GM18508 (cell line): ENCODE data around the gene DPEP2NB.
"Not testable (repeated sequence)": the region's sequence is repeated elsewhere in the genome, so short reads cannot be mapped to it uniquely, and the experiment has no call there.

Experiments used
- ATAC-seq: cut with Tn5 transposase; IDR thresholded peaks from one replicate; pipeline ENCODE4 v1.9.1; 2021; ENCODE audit warnings: moderate number of reproducible peaks; ENCODE audit not compliant: insufficient read depth, unreplicated experiment

Gene DPEP2NB, protein sequence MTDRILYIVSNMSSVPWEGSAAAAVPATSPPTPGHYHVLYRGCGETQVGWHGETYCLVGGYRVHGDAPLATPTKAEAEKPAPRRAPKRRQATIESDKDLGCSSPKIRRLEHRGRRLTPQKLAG

GRCh38 chr16:68015681-68016080, at the start of gene DPEP2NB:
Gene DPEP2NB, minus strand, starts transcription at chr16:68015911. Its CDS starts 141 bp downstream, at chr16:68015770.
- ATAC-seq: no peak

- ATAC-seq: no peak
Measured at GRCh38 chr16:68064791-68065365, 49.2 kb upstream of the DPEP2NB start.

GRCh38 chr16:68062910-68063393, 47.2 kb upstream of the DPEP2NB start:
- no peak for ATAC-seq

GRCh38 chr16:68061396-68061795, 45.7 kb upstream of the DPEP2NB start:
- no peak for ATAC-seq

GRCh38 chr16:68059804-68060203, 44.1 kb upstream of the DPEP2NB start:
- ATAC-seq: no peak

- no peak for ATAC-seq
Measured at GRCh38 chr16:68055395-68055794, 39.7 kb upstream of the DPEP2NB start.

- no peak for ATAC-seq
Measured at GRCh38 chr16:68049449-68049848, 33.7 kb upstream of the DPEP2NB start.

- ATAC-seq: no peak
Measured at GRCh38 chr16:68047987-68048386, 32.3 kb upstream of the DPEP2NB start.

GRCh38 chr16:68046106-68046505, 30.4 kb upstream of the DPEP2NB start:
- ATAC-seq: no peak

DNA sequence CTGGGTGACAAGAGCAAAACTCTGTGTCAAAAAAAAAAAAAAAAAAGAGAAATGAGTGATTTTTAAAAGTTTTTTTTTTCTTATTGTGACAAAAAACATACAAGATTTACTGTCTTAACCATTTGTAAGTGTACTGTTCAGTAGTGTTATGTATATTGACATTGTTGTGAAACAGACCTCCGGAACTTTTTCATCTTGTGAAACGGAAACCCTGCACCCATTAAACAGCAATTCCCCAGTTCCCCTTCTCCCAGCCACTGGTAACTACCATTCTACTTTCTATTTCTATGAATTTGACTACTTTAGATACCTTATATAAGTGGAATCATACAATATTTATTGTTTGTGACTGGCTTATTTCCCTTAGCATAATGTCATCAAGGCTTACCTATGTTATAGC, 26.1 kb upstream of the DPEP2NB start:
- ATAC-seq: no peak

DNA sequence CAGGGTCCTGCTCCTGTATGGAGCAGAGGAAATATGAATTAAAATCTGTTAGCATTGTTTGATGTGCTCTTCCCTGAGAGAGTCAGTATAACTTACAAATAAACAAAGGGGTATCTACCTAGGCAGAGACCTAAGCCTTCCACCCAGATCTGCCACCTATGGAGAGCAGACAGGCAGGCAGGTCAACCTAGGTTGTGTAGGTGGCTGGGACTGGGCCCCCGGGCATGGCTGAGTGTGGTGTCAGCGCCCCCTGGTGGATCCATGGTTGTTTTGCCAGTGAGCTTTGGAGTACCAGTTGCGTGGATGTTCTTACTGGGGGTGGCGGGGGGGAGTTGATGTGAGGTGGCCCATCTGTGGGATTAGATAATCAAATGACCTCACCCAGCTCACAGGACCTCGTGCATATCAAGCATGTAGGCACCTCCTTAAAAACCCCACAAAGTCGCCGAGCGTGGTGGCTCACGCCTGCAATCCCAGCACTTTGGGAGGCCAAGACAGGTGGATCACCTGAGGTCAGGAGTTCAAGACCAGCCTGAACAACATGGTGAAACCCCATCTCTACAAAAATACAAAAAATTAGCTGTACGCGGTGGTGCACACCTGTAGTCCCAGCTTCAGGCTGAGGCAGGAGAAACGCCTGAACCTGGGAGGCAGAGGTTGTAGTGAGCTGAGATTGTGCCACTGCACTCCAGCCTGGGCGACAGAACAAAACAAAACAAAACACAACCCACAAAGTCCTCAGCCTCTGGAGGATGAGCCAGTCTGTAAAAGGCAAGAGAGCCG, 25.0 kb upstream of the DPEP2NB start:
- ATAC-seq: no peak

- ATAC-seq: no peak
Measured at GRCh38 chr16:68037841-68038597, 22.3 kb upstream of the DPEP2NB start.

DNA sequence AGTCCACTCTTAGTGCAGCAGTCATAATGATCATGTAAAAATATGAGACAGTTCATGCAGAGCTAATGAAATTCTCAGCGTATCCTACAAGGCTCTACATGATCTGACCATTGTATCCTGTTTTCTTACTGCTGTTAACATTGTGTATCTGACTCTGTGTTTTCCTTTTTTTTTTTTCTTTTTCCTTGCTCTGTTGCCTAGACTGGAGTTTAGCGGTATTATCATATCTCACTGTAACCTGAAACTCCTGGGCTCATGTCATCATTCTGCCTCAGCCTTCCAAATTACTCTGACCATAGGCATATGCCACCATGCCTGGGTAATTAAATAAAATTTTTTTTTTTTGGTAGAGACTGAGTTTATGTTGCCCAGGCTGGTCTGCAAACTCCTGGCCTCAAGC, 19.5 kb upstream of the DPEP2NB start:
- no peak for ATAC-seq

DNA sequence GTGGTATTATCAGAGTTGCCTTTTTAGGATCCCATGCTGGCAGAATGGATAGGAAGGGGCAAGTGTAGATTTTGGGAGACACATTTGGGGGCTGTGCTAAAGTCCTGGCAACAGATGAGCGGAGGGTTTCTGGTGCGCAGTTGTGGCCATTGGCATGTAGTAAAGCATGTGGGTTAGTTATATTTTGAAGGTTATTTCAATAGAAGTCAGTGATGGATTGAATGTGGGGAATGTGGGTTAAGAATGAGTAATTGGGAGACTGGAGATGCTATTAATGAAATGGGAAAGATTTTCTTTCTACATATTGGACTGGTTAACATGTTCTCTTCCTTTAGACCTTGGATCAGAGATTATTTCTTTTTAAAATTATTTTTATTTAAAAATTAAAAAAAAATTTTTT, 17.4 kb upstream of the DPEP2NB start:
- no peak for ATAC-seq

DNA sequence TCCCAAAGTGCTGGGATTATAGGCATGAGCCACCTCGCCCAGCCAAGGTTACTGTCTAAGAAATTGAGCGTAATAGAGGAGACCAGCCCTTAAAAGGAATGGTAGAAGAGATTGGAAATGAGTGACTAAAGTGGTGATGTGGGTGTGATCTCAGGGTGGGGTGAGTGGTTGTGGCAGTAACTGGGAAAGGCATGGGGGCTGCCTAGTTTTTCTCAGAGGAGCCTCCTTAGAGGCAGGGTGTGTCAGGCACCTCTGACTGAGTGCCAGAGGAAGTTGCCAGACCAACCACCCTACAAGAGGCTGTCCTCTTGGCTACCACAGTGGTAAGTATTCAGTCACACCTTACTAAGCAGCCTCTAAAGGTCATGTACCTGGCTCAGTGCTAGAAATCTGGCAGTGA, 16.2 kb upstream of the DPEP2NB start:
- no peak for ATAC-seq

GRCh38 chr16:68030108-68030507, 14.4 kb upstream of the DPEP2NB start:
- ATAC-seq: not testable (repeated sequence)

- ATAC-seq: no peak
Measured at GRCh38 chr16:68028996-68029395, 13.3 kb upstream of the DPEP2NB start.

- no peak for ATAC-seq
Measured at GRCh38 chr16:68022728-68023537, 7.2 kb upstream of the DPEP2NB start, which contains the start of the genes DDX28 and DUS2. Gene DDX28, minus strand, starts transcription at chr16:68023232. Its CDS starts 30 bp downstream, at chr16:68023202. Gene DUS2, plus strand, starts transcription at chr16:68023284. Its CDS starts 14,740 bp downstream, at chr16:68038024.

GRCh38 chr16:68022278-68022727, 6.6 kb upstream of the DPEP2NB start:
- ATAC-seq: no peak

GRCh38 chr16:68021490-68021889, 5.8 kb upstream of the DPEP2NB start:
- no peak for ATAC-seq
